ENCODE data around the gene FBXO36. TPM values are rescaled to one million over a fixed set of nuclear protein-coding genes. Genes with fewer than 3 reads are reported as not detected.
"Not testable (repeated sequence)": the region's sequence is repeated elsewhere in the genome, so short reads cannot be mapped to it uniquely, and the experiment has no call there.

FBXO36 gene
- total RNA-seq, 1 donor from 2014 or later, result 1.9 TPM

GRCh38 chr2:229921101-229921891 is 1.0 kb upstream of the FBXO36 start:
- FAIRE-seq (no peak), DNase-seq (ENCODE audit: low read depth) (peak; percentile 36)
- Histone ChIP-seq H3K4me3 (ENCODE audit: insufficient read depth, low read depth, low read length) (peak overlapping the region; percentile 98), H3K27ac (ENCODE audit: low read depth, low read length) (peak overlapping the region; percentile 92), H4K20me1 (ENCODE audit: insufficient read depth, low read length) (peaks cover 46% of the 10 kb centered on the region), H3K79me2 (ENCODE audit: insufficient read depth, low read length) (peaks cover 61% of the 10 kb centered on the region), H3K9me3 (ENCODE audit: insufficient read depth, low read depth, low read length) (no peaks in the 10 kb centered on the region), H2AFZ (ENCODE audit: low read depth, low read length) (no peak overlapping the region), H3K9ac (ENCODE audit: low read length) (peak overlapping the region; percentile 96), H3K4me2 (ENCODE audit: low read length) (peak overlapping the region; percentile 100), H3K4me1 (ENCODE audit: insufficient read depth, low read length) (peaks cover 6% of the 10 kb centered on the region), H3K36me3 (ENCODE audit: insufficient read depth, low read length) (peaks cover 8% of the 10 kb centered on the region), H3K27me3 (ENCODE audit: insufficient read depth, low read length) (no peaks in the 10 kb centered on the region)
- Mint-ChIP-seq H3K27ac (ENCODE audit: unreplicated experiment) (peak overlapping the region; percentile 99), H3K9me3 (ENCODE audit: unreplicated experiment) (no peaks in the 10 kb centered on the region), H3K27me3 (ENCODE audit: low read depth, unreplicated experiment) (no peaks in the 10 kb centered on the region), H3K4me1 (ENCODE audit: low read depth, unreplicated experiment) (peaks cover 13% of the 10 kb centered on the region), H3K4me3 (ENCODE audit: unreplicated experiment) (peak overlapping the region; percentile 96), H3K36me3 (ENCODE audit: low read depth, unreplicated experiment) (peaks cover 6% of the 10 kb centered on the region)
- TF ChIP-seq EZH2 (IDR thresholded peaks at IDR 0.05; ENCODE audit: insufficient read depth, low read length) (no peak), CTCF (IDR thresholded peaks at IDR 0.05; ENCODE audit: insufficient read depth, low read depth, low read length) (no peak)

- Mint-ChIP-seq H3K4me1 (ENCODE audit: low read depth, unreplicated experiment) (peaks cover 13% of the 10 kb centered on the region), H3K4me3 (ENCODE audit: unreplicated experiment) (peak within 1 kb of the TSS; percentile 96), H3K9me3 (ENCODE audit: unreplicated experiment) (no peaks in the 10 kb centered on the region), H3K27ac (ENCODE audit: unreplicated experiment) (peak within 1 kb of the TSS; percentile 99), H3K36me3 (ENCODE audit: low read depth, unreplicated experiment) (peaks cover 6% of the 10 kb centered on the region), H3K27me3 (ENCODE audit: low read depth, unreplicated experiment) (no peaks in the 10 kb centered on the region)
- H3K4me1 ChIP-seq (ENCODE audit: insufficient read depth, low read length), result peaks cover 6% of the 10 kb centered on the region
- no peaks in the 10 kb centered on the region for H3K27me3 ChIP-seq (ENCODE audit: insufficient read depth, low read length)
- peaks cover 54% of the 10 kb centered on the region for H3K79me2 ChIP-seq (ENCODE audit: insufficient read depth, low read length)
- H3K27ac ChIP-seq (ENCODE audit: low read depth, low read length), result peak within 1 kb of the TSS; percentile 92
- peak; percentile 98 for DNase-seq (ENCODE audit: low read depth)
- H3K4me3 ChIP-seq (ENCODE audit: insufficient read depth, low read depth, low read length), result peak within 1 kb of the TSS; percentile 98
- peak within 1 kb of the TSS; percentile 91 for H2AFZ ChIP-seq (ENCODE audit: low read depth, low read length)
- H4K20me1 ChIP-seq (ENCODE audit: insufficient read depth, low read length), result peaks cover 39% of the 10 kb centered on the region
- H3K36me3 ChIP-seq (ENCODE audit: insufficient read depth, low read length), result peaks cover 8% of the 10 kb centered on the region
- FAIRE-seq, result peak; percentile 37
- TF ChIP-seq EZH2 (IDR thresholded peaks at IDR 0.05; ENCODE audit: insufficient read depth, low read length) (no peak), CTCF (IDR thresholded peaks at IDR 0.05; ENCODE audit: insufficient read depth, low read depth, low read length) (no peak)
- H3K9ac ChIP-seq (ENCODE audit: low read length), result peak within 1 kb of the TSS; percentile 96
- H3K9me3 ChIP-seq (ENCODE audit: insufficient read depth, low read depth, low read length), result no peaks in the 10 kb centered on the region
- H3K4me2 ChIP-seq (ENCODE audit: low read length), result peak within 1 kb of the TSS; percentile 100
Measured at GRCh38 chr2:229921892-229922448, 333 bp upstream of the FBXO36 start, which contains the start of gene TRIP12. TSS of gene TRIP12 (minus strand) at chr2:229922009. CDS start at chr2:229880079, 41,930 bp downstream.

GRCh38 chr2:229924541-229924940 is 2.2 kb downstream of the FBXO36 start:
- Mint-ChIP-seq H3K4me1 (ENCODE audit: low read depth, unreplicated experiment) (peaks cover 11% of the 10 kb centered on the region), H3K27ac (ENCODE audit: unreplicated experiment) (peak overlapping the region; percentile 1)
- H3K27me3 Mint-ChIP-seq (ENCODE audit: low read depth, unreplicated experiment); H3K4me3 Mint-ChIP-seq (ENCODE audit: unreplicated experiment); H3K36me3 Mint-ChIP-seq (ENCODE audit: low read depth, unreplicated experiment); H3K9me3 Mint-ChIP-seq (ENCODE audit: unreplicated experiment); H3K27me3 ChIP-seq (ENCODE audit: insufficient read depth, low read length); H3K4me2 ChIP-seq (ENCODE audit: low read length); H3K27ac ChIP-seq (ENCODE audit: low read depth, low read length); H3K36me3 ChIP-seq (ENCODE audit: insufficient read depth, low read length); DNase-seq (ENCODE audit: low read depth); FAIRE-seq; H3K4me3 ChIP-seq (ENCODE audit: insufficient read depth, low read depth, low read length); H3K9me3 ChIP-seq (ENCODE audit: insufficient read depth, low read depth, low read length); H3K9ac ChIP-seq (ENCODE audit: low read length); H2AFZ ChIP-seq (ENCODE audit: low read depth, low read length): not testable (repeated sequence)
- peaks cover 28% of the 10 kb centered on the region for H3K79me2 ChIP-seq (ENCODE audit: insufficient read depth, low read length)
- H3K4me1 ChIP-seq (ENCODE audit: insufficient read depth, low read length), result peaks cover 16% of the 10 kb centered on the region
- H4K20me1 ChIP-seq (ENCODE audit: insufficient read depth, low read length), result peaks cover 24% of the 10 kb centered on the region
